Ascending aorta (tissue), 2 donors: ENCODE measurements around the gene FILIP1L. TPM values are rescaled to one million over a fixed set of nuclear protein-coding genes. Genes with fewer than 3 reads are reported as not detected.
A peak's percentile ranks its signal among the peaks of the same experiment; 100 is the strongest.

Experiments
- DNase-seq, 2 donors: peaks; one replicate each; pipeline ENCODE4 v3.0.0-alpha.2; 2019; ENCODE audit warnings: low spot score in 2 of 2
- H3K27ac ChIP-seq, 2 donors: fragments of 200-600 bp; sonication (generic); one replicate each; pipeline ENCODE4 v1.5.1; 2016 to 2017; ENCODE audit warnings: mild to moderate bottlenecking in 1 of 2
- H3K27me3 ChIP-seq: fragments of 200-600 bp; sonication (generic); one replicate; pipeline ENCODE4 v1.5.1; 2017
- H3K36me3 ChIP-seq, 2 donors: fragments of 200-600 bp; sonication (generic); one replicate each; pipeline ENCODE4 v1.5.1; 2016
- H3K4me1 ChIP-seq, 2 donors: fragments of 200-600 bp; sonication (generic); one replicate each; pipeline ENCODE4 v1.5.1; 2016 to 2017; ENCODE audit warnings: mild to moderate bottlenecking in 1 of 2
- H3K4me3 ChIP-seq, 2 donors: fragments of 200-600 bp; sonication (generic); one replicate each; pipeline ENCODE4 v1.5.1; 2016 to 2017; ENCODE audit warnings: mild to moderate bottlenecking in 1 of 2
- H3K9me3 ChIP-seq, 2 donors: fragments of 200-600 bp; sonication (generic); one replicate each; pipeline ENCODE4 v1.5.1; 2016
- CTCF ChIP-seq, 3 experiments: fragments of 200-600 bp in 2 of 3; fragments of 450-650 bp in 1 of 3; sonication (generic) in 2 of 3; IDR thresholded peaks; one replicate each; pipeline ENCODE4 v1.5.1; 2016 to 2019; ENCODE audit warnings: antibody characterized with exemption in 3 of 3, mild to moderate bottlenecking in 1 of 3, moderate library complexity in 1 of 3
- intact Hi-C: fragments of 100-400 bp; cut with DNase I; formaldehyde crosslinking; loops from one replicate; pipeline ENCODE4 v1.15.1; 2023
- total RNA-seq: library from RNA; depleted of rRNA; stranded (reverse); fragments of >200 nt; gene quantifications from one replicate; pipeline ENCODE4 v1.1.0, GENCODE V29; 2016

FILIP1L gene
- total RNA-seq, 1 donor from 2014 or later: 106 TPM

GRCh38 chr3:99817437-99818240, 296.7 kb downstream of the FILIP1L start, which contains the start of gene CMSS1:
CMSS1 (plus strand) TSS chr3:99817862.
- TF ChIP-seq CTCF (IDR thresholded peaks at IDR 0.05): peak; percentile 15 to 52 (median 38)
- Histone ChIP-seq H3K4me3 (peak within 1 kb of the TSS; percentile 71 to 79), H3K4me1 (peaks cover 0 to 19% of the 10 kb centered on the region in 2 donors), H3K9me3 (no peaks in the 10 kb centered on the region), H3K27me3 (no peaks in the 10 kb centered on the region), H3K36me3 (no peaks in the 10 kb centered on the region), H3K27ac (peak within 1 kb of the TSS; percentile 90)
- intact Hi-C loops: loop anchor here (5.0 kb wide), 2 partner anchors 445 to 915 kb away; partner anchors contain the start of genes DCBLD2 and TBC1D23
- peak; percentile 55 to 96 for DNase-seq

GRCh38 chr3:99817047-99817436, 297.3 kb downstream of the FILIP1L start:
- no peak for TF ChIP-seq CTCF (IDR thresholded peaks at IDR 0.05)
- no peaks in the 10 kb centered on the region for H3K9me3 ChIP-seq
- H3K27me3 ChIP-seq: no peaks in the 10 kb centered on the region
- H3K36me3 ChIP-seq: no peaks in the 10 kb centered on the region
- peaks cover 0 to 19% of the 10 kb centered on the region in 2 donors for H3K4me1 ChIP-seq
- no peak for DNase-seq
- intact Hi-C loops: loop anchor here (5.0 kb wide), 2 partner anchors 445 to 915 kb away; partner anchors contain the start of genes DCBLD2 and TBC1D23
- H3K4me3 ChIP-seq: peak overlapping the region; percentile 71 to 79
- peak overlapping the region; percentile 90 for H3K27ac ChIP-seq

GRCh38 chr3:99810403-99810802, 303.9 kb downstream of the FILIP1L start:
- no peak for TF ChIP-seq CTCF (IDR thresholded peaks at IDR 0.05)
- no peak for DNase-seq
- Histone ChIP-seq H3K9me3 (peaks cover 0 to under 1% of the 10 kb centered on the region in 2 donors), H3K4me3 (no peak overlapping the region), H3K27ac (no peak overlapping the region), H3K4me1 (peaks cover 0 to 4% of the 10 kb centered on the region in 2 donors), H3K27me3 (no peaks in the 10 kb centered on the region), H3K36me3 (no peaks in the 10 kb centered on the region)
- intact Hi-C loops: no loop called here

GRCh38 chr3:99809565-99809964, 304.7 kb downstream of the FILIP1L start:
- H3K27ac ChIP-seq: no peak overlapping the region
- no peak for DNase-seq
- peaks cover 0 to 4% of the 10 kb centered on the region in 2 donors for H3K4me1 ChIP-seq
- H3K4me3 ChIP-seq: no peak overlapping the region
- intact Hi-C loops: no loop called here
- no peaks in the 10 kb centered on the region for H3K27me3 ChIP-seq
- H3K9me3 ChIP-seq: peaks cover 8 to 9% of the 10 kb centered on the region in 2 donors
- no peaks in the 10 kb centered on the region for H3K36me3 ChIP-seq
- no peak for TF ChIP-seq CTCF (IDR thresholded peaks at IDR 0.05)

GRCh38 chr3:99808163-99808794, 306.0 kb downstream of the FILIP1L start:
- H3K4me1 ChIP-seq: peaks cover 0 to 4% of the 10 kb centered on the region in 2 donors
- DNase-seq: peak in 1 of 2 donors; percentile 83
- peak; percentile 37 to 83 (median 83) for TF ChIP-seq CTCF (IDR thresholded peaks at IDR 0.05)

More at GRCh38 chr3:99808163-99808794, 306.0 kb downstream of the FILIP1L start:
- Histone ChIP-seq H3K9me3 (peaks cover 8 to 16% of the 10 kb centered on the region in 2 donors), H3K36me3 (no peaks in the 10 kb centered on the region), H3K27me3 (no peaks in the 10 kb centered on the region), H3K27ac (no peak overlapping the region), H3K4me3 (no peak overlapping the region)
- intact Hi-C loops: no loop called here
